HTR-8/SVneo (cell line): ENCODE results near the gene CAMTA2.
"Not testable (repeated sequence)": the region's sequence is repeated elsewhere in the genome, so short reads cannot be mapped to it uniquely, and the experiment has no call there.

Source experiments
- DNase-seq: peaks from one replicate; pipeline ENCODE4 v3.0.0; 2011; ENCODE audit warnings: low spot score, mixed read lengths; ENCODE audit not compliant: insufficient read length
- FAIRE-seq: peaks from 2 replicates; lab custom pipeline; 2011; peaks lifted over from hg19 to GRCh38; lab: Jason Lieb, UNC

CAMTA2 gene, protein sequence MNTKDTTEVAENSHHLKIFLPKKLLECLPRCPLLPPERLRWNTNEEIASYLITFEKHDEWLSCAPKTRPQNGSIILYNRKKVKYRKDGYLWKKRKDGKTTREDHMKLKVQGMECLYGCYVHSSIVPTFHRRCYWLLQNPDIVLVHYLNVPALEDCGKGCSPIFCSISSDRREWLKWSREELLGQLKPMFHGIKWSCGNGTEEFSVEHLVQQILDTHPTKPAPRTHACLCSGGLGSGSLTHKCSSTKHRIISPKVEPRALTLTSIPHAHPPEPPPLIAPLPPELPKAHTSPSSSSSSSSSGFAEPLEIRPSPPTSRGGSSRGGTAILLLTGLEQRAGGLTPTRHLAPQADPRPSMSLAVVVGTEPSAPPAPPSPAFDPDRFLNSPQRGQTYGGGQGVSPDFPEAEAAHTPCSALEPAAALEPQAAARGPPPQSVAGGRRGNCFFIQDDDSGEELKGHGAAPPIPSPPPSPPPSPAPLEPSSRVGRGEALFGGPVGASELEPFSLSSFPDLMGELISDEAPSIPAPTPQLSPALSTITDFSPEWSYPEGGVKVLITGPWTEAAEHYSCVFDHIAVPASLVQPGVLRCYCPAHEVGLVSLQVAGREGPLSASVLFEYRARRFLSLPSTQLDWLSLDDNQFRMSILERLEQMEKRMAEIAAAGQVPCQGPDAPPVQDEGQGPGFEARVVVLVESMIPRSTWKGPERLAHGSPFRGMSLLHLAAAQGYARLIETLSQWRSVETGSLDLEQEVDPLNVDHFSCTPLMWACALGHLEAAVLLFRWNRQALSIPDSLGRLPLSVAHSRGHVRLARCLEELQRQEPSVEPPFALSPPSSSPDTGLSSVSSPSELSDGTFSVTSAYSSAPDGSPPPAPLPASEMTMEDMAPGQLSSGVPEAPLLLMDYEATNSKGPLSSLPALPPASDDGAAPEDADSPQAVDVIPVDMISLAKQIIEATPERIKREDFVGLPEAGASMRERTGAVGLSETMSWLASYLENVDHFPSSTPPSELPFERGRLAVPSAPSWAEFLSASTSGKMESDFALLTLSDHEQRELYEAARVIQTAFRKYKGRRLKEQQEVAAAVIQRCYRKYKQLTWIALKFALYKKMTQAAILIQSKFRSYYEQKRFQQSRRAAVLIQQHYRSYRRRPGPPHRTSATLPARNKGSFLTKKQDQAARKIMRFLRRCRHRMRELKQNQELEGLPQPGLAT

DNA sequence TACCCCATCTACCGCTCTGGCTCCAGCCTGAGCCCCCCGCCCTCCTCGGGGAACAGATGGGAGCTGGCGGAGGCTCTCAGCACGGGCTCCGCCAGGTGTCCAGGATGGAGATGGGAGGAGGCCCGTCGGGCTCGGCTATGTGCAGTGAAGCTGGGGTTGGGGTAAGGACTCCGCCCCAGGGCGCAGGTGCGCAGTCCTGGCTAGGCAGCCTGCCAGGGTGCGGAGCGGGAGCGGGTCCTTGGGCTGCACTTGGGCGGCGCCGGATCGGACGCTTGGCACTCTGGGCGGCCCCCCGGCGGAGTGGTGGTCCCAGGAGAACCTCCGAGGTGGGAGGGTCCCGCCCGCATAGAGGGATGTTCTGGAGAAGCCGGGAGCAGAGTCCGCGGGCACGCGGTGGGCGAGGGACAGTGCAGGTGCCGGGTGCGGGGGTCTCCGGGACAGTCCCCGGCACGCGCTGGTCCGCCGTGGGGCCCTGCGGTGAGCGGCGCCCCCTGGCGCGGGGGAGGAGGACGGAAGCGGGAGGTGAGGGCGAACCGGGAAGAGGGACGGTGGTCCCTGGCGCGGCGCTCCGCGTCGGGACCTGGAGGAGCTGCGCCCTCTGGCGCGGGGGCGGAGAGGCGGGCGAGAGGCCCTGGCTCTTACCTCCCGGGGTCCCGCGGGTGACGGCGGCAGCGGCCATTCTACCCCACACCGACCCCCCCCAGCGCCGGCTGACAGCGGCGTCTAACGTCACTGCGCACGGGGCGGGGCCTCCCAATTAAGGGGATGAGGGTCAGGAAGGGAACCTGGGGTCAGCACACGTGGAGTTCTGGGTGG is at the start of gene CAMTA2:
Gene CAMTA2 (minus strand): TSS at position 725 of the 816 bp plus-strand sequence. CDS start 1,453 bp downstream, outside the sequence.
- FAIRE-seq (peak; percentile 89), DNase-seq (peak; percentile 85)

DNA sequence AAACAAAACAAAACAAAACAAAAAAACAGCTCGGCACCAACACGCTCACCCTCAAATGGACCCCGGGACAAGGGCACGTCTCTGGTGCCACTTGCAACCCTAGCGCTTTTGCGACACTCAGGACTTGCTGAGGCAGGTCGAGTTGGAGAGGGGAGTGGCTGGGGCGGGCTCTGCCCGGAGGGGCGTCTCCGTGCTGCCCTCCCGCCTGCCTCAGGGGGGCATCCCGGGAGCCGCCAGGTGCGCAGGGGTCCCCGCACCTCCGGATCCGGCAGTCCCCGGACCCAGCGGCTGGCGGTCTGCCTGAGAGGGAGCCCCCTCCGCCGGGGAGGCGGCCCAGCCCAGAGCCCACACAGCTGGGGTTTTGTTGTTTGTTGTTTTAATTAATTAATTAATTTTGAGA is 47.8 kb upstream of the CAMTA2 start, which contains the start of gene SLC52A1:
Gene SLC52A1 (minus strand): TSS at position 112 of the 400 bp plus-strand sequence. CDS start 820 bp downstream, outside the sequence.
- FAIRE-seq = no peak
- no peak for DNase-seq

DNA sequence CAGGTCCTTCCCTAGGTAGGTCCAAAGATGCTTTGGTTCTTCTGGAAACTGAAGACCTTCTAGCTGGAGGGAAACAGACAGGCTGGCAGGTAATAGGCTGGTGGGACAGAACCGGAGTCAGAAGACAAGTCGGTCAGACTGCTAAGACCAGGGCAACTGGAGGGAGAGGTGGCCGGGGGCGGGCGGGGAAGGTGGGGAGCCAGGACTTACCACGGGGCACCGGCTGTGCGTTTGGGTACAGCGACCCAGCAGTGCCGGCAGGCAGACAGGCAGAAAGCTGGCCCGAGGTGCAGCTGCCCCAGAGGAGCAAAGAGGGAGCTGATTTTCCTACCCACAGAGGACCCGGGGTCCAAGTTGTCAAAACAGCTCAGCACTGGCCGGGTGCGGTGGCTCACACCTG is 47.2 kb upstream of the CAMTA2 start:
- DNase-seq = no peak
- no peak for FAIRE-seq

DNA sequence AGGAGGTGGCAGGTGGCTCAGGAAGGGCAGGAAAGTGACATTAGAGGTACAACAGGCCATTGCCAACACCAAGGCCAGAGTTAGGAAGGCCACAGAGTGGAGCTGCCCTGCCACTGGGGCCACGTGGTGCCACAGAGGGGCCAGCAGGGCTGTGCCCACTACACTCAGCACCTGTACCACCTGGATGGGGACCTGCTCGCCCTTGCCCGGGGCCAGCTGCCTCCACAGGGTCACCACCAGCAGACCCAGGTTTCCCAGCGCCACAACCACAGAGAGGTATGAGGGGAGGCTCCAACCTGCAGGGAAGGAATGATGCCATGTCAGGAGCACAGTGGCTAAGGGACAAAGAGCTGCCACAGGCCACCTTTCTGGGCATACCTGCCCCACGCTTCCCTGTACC is 46.6 kb upstream of the CAMTA2 start:
- no peak for DNase-seq
- no peak for FAIRE-seq

DNA sequence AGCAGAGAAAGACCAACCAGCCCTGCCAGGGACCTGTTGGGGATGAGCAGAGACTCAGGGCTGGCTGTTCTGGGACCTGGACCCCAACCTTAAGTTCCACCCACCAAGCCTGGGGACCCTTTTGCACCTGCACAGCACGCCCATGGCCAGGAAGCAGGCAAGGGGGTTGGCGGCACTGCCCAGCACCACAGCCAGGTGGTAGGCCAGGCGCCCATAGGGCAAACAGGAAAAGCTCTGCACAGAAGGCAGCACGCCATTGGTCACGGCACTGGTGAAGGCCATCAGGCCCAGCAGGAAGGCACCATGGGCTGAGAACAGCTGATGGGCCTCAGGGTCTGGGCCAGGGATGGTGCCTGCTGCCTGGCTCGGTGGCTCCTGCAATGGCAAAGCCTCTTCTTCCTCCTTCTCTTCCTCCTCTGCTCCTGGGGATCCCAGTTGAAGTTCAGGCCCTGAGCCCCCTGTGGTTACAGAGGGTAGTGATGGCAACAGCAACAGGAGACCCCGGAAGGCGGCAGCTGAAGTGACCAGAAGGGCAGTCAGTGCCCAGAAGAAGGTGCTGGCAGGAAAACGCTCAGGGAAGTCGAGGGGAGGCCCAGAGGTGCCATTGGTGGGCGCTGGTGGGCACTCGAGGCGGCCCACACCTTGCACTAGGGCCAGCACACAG is 46.0 kb upstream of the CAMTA2 start:
- DNase-seq (no peak), FAIRE-seq (peak; percentile 20)

DNA sequence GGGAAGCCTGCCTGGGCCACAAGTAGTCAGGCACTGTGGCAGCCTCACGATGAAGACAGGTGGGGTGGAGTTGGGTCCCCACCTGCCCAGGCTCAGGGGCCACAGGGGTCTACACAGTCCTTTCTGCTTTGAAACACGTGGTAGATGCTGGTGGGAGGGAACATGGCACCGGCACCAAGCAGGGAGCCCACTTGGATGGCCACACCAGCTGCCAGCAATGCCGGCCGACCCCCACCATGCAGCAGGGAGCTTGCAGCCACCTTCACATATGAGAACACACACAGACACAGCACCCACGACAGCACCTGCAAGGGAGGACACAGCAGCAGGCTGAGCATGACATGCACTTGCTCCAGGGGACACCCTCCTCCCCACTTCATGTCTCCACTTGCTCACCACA is 45.4 kb upstream of the CAMTA2 start:
- peak; percentile 9 for FAIRE-seq
- DNase-seq = no peak

DNA sequence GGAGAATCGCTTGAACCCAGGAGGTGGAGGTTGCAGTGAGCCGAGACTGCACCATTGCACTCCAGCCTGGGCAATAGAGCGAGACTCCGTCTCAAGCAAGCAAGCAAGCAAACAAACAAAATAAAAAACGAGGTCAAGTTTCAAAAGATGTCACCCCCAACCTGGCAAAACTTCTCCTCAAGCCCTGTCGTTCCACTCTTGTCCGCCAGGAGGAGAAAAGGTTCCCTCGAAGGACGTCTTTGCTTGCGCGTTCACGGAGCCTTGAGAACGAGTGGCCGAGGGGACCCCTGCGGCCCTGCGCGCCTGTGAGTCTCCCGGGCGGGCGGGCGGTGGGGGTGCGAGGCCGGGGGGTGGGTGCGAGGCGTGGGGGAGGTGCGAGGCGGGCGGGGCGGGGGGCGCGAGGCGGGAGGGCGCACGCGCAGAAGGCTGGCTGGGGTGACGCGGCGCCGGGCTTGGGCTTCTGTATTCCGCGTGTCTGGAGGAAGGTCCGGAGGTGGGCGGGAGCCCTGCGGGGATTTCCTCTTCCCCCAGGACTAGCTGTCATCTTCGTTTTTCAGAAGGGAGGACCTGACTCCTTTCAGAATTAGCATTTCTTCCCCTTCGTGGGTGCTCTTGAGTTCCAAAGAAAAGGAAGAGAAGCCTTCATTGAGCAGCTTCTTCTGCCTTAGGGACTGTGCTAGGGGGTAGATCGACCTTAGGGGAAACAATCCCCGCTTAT is 44.0 kb upstream of the CAMTA2 start:
- FAIRE-seq (peak; percentile 86), DNase-seq (peak; percentile 93)

DNA sequence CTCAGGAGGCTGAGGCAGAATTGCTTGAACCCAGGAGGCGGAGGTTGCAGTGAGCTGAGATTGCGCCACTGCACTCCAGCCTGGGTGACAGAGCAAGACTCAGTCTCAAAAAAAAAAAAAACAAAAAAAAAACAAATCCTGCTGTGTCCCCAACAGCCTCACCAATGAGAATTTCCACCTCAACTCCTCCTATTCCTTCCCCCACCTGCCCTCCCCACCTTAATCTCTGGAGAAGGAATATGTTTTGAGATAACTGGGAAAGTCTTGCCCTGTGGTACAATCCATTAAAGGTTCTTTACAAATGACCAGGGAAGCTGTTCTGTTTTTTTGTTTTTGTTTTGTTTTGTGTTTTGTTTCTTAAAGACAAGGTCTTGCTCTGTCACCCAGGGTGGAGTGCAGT is 42.7 kb upstream of the CAMTA2 start:
- FAIRE-seq, DNase-seq: not testable (repeated sequence)

DNA sequence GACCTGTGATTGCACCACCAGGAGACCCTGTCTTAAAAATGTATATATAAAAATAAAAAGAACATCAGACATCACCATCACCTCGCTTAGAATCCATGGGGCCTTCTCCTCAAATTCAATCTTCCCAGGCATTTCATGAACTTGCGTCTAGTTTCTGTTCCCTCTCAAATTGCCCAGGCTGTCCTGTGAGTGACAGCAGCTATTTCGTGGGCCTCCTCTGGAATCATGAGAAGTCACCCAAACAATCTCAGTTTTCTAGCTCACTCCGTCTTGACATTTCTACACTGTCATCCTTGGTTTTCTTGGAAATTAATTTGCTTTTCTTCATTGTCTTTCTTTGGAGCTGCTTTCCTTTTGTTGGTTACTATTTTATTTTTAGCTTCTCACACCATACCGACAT is 40.4 kb upstream of the CAMTA2 start:
- no peak for DNase-seq
- FAIRE-seq = no peak

DNA sequence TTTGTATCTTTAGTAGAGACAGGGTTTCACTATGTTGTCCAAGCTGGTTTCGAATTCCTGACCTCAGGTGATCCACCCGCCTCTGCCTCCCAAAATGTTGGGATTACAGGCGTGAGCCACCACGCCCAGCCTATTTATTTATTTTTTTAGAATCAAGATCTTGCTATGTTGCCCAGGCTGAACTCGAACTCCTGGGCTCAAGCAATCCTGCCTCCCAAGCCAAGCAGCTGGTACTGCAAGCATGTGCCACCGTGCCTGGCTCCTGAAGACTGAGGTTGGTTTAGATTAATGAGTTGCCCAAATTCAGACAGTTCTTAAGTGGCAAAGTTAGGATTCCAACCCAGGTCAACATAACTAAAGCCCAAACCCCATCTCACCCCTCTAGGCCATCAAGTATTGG is 39.8 kb upstream of the CAMTA2 start:
- FAIRE-seq (no peak), DNase-seq (no peak)

DNA sequence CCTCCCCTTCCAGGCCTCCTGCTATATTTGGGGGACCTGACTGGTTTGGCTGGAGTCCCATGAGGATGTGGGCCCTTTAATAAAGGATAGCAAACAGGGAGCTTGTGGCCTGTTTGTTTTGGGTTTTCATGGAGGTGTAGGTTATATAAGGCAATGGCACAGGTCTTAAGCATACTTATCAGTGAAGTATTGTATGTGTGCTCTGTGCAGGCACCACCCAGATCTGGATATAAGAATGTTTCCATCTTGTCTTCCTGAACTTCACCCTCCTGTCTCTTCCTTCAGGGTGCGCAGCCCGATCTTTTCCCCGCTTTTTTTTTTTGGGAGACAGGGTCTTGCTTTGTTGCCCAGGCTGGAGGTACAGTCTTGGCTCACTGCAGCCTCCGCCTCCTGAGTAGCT is 37.1 kb upstream of the CAMTA2 start:
- no peak for FAIRE-seq
- DNase-seq = no peak

DNA sequence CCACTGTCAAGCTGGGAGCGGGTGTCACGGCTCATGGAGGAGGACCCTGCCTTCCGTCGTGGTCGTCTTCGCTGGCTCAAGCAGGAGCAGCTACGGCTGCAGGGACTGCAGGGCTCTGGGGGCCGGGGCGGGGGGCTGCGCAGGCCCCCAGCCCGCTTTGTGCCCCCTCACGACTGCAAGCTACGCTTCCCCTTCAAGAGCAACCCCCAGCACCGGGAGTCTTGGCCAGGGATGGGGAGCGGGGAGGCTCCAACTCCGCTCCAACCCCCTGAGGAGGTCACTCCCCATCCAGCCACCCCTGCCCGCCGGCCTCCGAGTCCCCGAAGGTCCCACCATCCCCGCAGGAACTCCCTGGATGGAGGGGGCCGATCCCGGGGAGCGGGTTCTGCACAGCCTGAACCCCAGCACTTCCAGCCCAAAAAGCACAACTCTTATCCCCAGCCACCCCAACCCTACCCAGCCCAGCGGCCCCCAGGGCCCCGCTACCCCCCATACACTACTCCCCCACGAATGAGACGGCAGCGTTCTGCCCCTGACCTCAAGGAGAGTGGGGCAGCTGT is 36.2 kb upstream of the CAMTA2 start:
- FAIRE-seq (no peak), DNase-seq (no peak)

DNA sequence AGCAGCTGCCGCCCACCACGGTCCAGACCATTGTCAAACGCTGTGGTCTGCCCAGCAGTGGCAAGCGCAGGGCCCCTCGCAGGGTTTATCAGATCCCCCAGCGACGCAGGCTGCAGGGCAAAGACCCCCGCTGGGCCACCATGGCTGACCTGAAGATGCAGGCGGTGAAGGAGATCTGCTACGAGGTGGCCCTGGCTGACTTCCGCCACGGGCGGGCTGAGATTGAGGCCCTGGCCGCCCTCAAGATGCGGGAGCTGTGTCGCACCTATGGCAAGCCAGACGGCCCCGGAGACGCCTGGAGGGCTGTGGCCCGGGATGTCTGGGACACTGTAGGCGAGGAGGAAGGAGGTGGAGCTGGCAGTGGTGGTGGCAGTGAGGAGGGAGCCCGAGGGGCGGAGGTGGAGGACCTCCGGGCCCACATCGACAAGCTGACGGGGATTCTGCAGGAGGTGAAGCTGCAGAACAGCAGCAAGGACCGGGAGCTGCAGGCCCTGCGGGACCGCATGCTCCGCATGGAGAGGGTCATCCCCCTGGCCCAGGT is 34.8 kb upstream of the CAMTA2 start:
- no peak for DNase-seq
- FAIRE-seq = no peak

DNA sequence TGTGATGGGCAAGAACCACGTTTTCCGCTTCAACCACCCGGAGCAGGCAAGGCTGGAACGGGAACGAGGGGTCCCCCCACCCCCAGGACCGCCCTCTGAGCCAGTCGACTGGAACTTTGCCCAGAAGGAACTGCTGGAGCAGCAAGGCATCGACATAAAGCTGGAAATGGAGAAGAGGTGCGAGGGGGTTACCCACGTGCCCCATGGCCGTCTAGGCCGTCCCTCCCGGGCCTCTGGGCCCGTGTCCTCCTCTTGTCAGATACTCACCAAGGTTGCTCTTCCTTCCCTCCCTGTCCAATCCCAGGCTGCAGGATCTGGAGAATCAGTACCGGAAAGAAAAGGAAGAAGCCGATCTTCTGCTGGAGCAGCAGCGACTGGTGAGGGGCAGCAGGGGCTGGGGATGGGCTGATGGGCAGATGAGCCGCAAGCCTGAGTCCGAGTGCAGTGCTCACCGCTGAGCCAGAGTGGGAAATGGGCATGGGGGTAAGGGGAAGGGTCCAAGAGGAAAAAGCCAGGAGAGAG is 33.1 kb upstream of the CAMTA2 start:
- FAIRE-seq = no peak

DNA sequence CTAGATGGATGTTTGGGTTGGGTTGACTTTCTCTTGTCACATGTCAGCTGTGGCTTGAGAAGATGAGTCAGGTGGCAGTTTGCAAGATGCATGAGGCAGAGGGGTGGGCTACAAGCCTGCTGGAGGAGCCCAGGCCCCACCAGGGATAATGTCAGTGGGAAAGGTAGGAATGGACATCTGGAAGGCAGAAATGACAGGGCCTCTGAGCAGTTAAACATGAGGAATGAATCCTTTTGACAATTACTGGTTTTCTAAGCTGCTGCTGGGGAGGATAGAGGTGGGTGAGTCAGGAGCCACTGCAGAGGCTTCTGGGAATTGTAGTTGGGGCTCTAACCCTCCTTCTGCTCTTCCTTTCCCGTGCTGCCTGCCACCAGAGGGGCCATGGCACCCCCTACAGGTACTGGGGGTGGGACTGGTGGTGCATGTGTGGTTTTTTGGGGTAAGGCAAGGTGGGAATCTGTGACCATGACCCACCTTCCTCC is 32.0 kb upstream of the CAMTA2 start:
- FAIRE-seq = no peak
- no peak for DNase-seq

More for the DNA sequence above, 33.1 kb upstream of the CAMTA2 start:
- DNase-seq = no peak

DNA sequence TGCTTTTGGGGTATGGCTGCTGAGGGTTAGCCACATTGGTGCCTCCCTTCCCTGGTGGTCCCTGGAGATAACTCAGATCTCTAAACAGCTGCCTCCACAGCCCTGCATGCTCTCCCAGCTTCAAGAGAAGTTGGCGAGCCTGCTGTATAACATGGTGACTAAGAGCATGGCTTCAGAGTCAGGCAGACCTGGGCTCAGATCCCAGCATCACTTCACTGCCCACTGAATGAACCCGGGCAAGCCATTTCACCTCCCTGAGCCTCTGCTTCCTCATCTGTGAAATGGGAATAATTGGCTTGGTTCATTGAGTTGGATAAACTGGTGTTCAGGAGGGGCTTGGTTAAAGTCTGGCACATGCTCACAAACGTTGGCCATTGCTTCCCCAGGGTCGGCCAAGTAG is 26.9 kb upstream of the CAMTA2 start:
- no peak for DNase-seq
- FAIRE-seq = no peak

DNA sequence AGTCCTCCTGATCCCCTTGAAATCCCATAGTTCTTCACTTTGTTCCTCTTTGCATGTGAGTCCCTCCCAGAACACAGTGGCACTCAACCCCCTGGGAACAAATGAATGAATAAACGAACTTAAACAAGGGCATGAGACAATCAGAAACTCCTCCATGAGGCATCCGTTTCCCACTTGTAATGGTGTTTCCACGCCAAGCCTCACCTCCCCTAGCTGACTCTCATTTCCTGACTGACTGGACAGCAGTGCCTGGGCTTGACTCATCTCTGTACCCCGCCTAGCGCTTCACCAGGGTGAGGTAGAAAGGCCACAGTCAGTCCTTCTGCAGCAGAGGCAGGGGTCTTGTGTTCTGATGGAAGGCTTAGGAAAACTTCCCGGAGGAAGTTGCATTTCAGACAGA is 24.5 kb upstream of the CAMTA2 start:
- DNase-seq (no peak), FAIRE-seq (no peak)
